Upper lobe of left lung (tissue), 4 donors: ENCODE data around the gene PHKB.

Experiments
- POLR2A ChIP-seq, 4 donors: fragments of 450-650 bp; IDR thresholded peaks; one replicate each; pipeline ENCODE4 v1.5.1; 2016 to 2017; ENCODE audit warnings: antibody characterized with exemption in 4 of 4, mild to moderate bottlenecking in 2 of 4
- TF ChIP-seq, protein P1 (sequence below), 6 experiments: fragments of 450-650 bp in 4 of 6; fragments of 200-600 bp in 2 of 6; sonication (generic) in 2 of 6; IDR thresholded peaks; one replicate each; pipeline ENCODE4 v1.5.1; 2016 to 2019; ENCODE audit warnings: antibody characterized with exemption in 6 of 6

DNA sequence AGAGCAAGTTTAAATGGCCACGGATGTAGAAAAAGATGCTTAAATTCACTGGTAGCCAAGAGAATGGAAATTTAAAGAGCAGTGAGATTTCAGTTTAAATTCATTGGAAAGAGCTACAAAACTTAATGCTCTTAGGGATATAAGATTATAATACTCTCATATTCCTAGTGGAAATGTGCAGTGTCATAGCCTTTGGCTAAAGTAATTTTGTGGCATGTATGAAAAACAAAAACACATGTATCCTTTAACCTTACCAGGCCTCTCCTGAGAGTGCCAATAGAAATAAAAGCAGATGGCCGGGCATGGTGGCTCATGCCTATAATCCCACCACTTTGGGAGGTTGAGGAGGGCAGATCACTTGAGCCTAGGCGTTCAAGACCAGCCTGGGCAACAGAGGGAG, 289.2 kb downstream of the PHKB start:
- no peak for TF ChIP-seq POLR2A (IDR thresholded peaks at IDR 0.05)
- TF ChIP-seq, protein P1, sequence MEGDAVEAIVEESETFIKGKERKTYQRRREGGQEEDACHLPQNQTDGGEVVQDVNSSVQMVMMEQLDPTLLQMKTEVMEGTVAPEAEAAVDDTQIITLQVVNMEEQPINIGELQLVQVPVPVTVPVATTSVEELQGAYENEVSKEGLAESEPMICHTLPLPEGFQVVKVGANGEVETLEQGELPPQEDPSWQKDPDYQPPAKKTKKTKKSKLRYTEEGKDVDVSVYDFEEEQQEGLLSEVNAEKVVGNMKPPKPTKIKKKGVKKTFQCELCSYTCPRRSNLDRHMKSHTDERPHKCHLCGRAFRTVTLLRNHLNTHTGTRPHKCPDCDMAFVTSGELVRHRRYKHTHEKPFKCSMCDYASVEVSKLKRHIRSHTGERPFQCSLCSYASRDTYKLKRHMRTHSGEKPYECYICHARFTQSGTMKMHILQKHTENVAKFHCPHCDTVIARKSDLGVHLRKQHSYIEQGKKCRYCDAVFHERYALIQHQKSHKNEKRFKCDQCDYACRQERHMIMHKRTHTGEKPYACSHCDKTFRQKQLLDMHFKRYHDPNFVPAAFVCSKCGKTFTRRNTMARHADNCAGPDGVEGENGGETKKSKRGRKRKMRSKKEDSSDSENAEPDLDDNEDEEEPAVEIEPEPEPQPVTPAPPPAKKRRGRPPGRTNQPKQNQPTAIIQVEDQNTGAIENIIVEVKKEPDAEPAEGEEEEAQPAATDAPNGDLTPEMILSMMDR (IDR thresholded peaks at IDR 0.05) = no peak
